ENCODE measurements around the gene RGS1.

- TF ChIP-seq CTCF (IDR thresholded peaks at IDR 0.05): no peak
- no peak for TF ChIP-seq POLR2A (IDR thresholded peaks at IDR 0.05)
These were observed 33.8 kb downstream of the RGS1 start for GRCh38 chr1:192609110-192610079.
